Suprapubic skin (tissue), 4 donors: Measurements from ENCODE around the gene DDAH1. TPM values are rescaled to one million over a fixed set of nuclear protein-coding genes. Genes with fewer than 3 reads are reported as not detected.

Source experiments
- DNase-seq, 2 donors: peaks; one replicate each; pipeline ENCODE4 v3.0.0-alpha.2; 2019; ENCODE audit warnings: low spot score in 2 of 2
- H3K27ac ChIP-seq: fragments of 200-600 bp; sonication (generic); one replicate; pipeline ENCODE4 v1.5.1; 2019
- H3K27me3 ChIP-seq: fragments of 200-600 bp; sonication (generic); one replicate; pipeline ENCODE4 v1.5.1; 2019
- H3K36me3 ChIP-seq: fragments of 200-600 bp; sonication (generic); one replicate; pipeline ENCODE4 v1.5.1; 2019
- H3K4me1 ChIP-seq: fragments of 200-600 bp; sonication (generic); one replicate; pipeline ENCODE4 v1.5.1; 2019
- H3K4me3 ChIP-seq: fragments of 200-600 bp; sonication (generic); one replicate; pipeline ENCODE4 v1.5.1; 2019; ENCODE audit warnings: mild to moderate bottlenecking
- H3K9me3 ChIP-seq: fragments of 200-600 bp; sonication (generic); one replicate; pipeline ENCODE4 v1.5.1; 2019
- CTCF ChIP-seq, 2 donors: fragments of 200-600 bp in 1 of 2; fragments of 450-650 bp in 1 of 2; sonication (generic) in 1 of 2; IDR thresholded peaks; one replicate each; pipeline ENCODE4 v1.5.1; 2016 to 2019; ENCODE audit warnings: antibody characterized with exemption in 2 of 2, mild to moderate bottlenecking in 1 of 2, moderate library complexity in 1 of 2
- EP300 ChIP-seq: sonication (generic); formaldehyde crosslinking; IDR thresholded peaks from one replicate; pipeline ENCODE4 v1.6.1; 2017; ENCODE audit warnings: antibody characterized with exemption
- POLR2A ChIP-seq, 2 donors: fragments of 450-650 bp; IDR thresholded peaks; one replicate each; pipeline ENCODE4 v1.6.1; 2017; ENCODE audit warnings: antibody characterized with exemption in 2 of 2, mild to moderate bottlenecking in 2 of 2, moderate library complexity in 2 of 2
- POLR2AphosphoS5 ChIP-seq, 3 donors: sonication (generic); formaldehyde crosslinking; IDR thresholded peaks; one replicate each; pipeline ENCODE4 v1.6.1; 2017; ENCODE audit warnings: antibody characterized with exemption in 3 of 3
- WGBS: methylation state at CpG from one replicate; pipeline ENCODE4 v1.1.5; 2018; 5-methylcytosine and 5-hydroxymethylcytosine counted together
- total RNA-seq, 4 donors: library from RNA; depleted of rRNA; stranded (reverse); fragments of >200 nt; gene quantifications; one replicate each; pipeline ENCODE4 v1.1.0, GENCODE V29; 2016

DDAH1 gene
- total RNA-seq, 4 donors from 2014 or later = 10.4 to 19.6 (median 15.5) TPM

- H3K4me1 ChIP-seq = peaks cover 12% of the 10 kb centered on the region
- TF ChIP-seq CTCF (IDR thresholded peaks at IDR 0.05) (no peak), EP300 (no peak), POLR2AphosphoS5 (IDR thresholded peaks at IDR 0.05) (no peak), POLR2A (IDR thresholded peaks at IDR 0.05) (no peak)
- no peak overlapping the region for H3K27ac ChIP-seq
- no peaks in the 10 kb centered on the region for H3K9me3 ChIP-seq
- H3K4me3 ChIP-seq = no peak overlapping the region
- DNase-seq = no peak
- WGBS = 92% methylated on average over 5 of the region's 5 CpGs
- H3K36me3 ChIP-seq = peaks cover 54% of the 10 kb centered on the region
- no peaks in the 10 kb centered on the region for H3K27me3 ChIP-seq
Observed at GRCh38 chr1:85268801-85269585, 196.0 kb downstream of the DDAH1 start.

Other genes with a start within 250 kb of the DDAH1 start
- gene C1orf52, start 205.5 kb downstream of the DDAH1 start, total RNA-seq = 10 to 100 TPM; 13.9 to 33.3 (median 18.3) TPM
- 10 to 100 TPM; 19.9 to 34.1 (median 30.7) TPM for gene BCL10, start 188.5 kb downstream of the DDAH1 start, total RNA-seq
- gene CCN1, start 115.6 kb upstream of the DDAH1 start, total RNA-seq = 100 to 1,000 TPM in 2 of 4 donors, 10 to 100 TPM in 2; 88.0 to 236 (median 105) TPM
- gene ZNHIT6, start 243.3 kb upstream of the DDAH1 start, total RNA-seq = 10 to 100 TPM; 11.0 to 13.8 (median 12.5) TPM